GM23338 (cell line): ENCODE results near the gene ZNF165. TPM values are rescaled to one million over a fixed set of nuclear protein-coding genes. Genes with fewer than 3 reads are reported as not detected.

ENCODE experiments used
- ATAC-seq: fragments of 200-7000 bp; cut with Tn5 transposase; 3 replicates; pipeline ENCODE4 v1.9.1; 2020
- DNase-seq: peaks from one replicate; pipeline ENCODE4 v3.0.0-alpha.2; 2015; ENCODE audit warnings: low spot score
- H2AFZ ChIP-seq: fragments of 200-600 bp; sonication (generic); 2 replicates; pipeline ENCODE4 v1.8.0; 2016; ENCODE audit warnings: antibody characterized with exemption, mild to moderate bottlenecking, moderate library complexity
- H3F3A ChIP-seq: fragments of 200-600 bp; sonication (generic); replicated peaks from 2 replicates; pipeline ENCODE4 v1.8.0; 2017; ENCODE audit warnings: antibody characterized with exemption, mixed run types, low read depth
- H3K27ac ChIP-seq: fragments of 200-600 bp; sonication (generic); 2 replicates; pipeline ENCODE4 v1.6.1; 2016; ENCODE audit warnings: low read depth
- H3K27me3 ChIP-seq: fragments of 200-600 bp; sonication (generic); 2 replicates; pipeline ENCODE4 v1.8.0; 2016; ENCODE audit warnings: mild to moderate bottlenecking, mixed run types, moderate library complexity; ENCODE audit not compliant: insufficient read depth
- H3K36me3 ChIP-seq: fragments of 200-600 bp; sonication (generic); 2 replicates; pipeline ENCODE4 v1.8.0; 2016; ENCODE audit warnings: mild to moderate bottlenecking; ENCODE audit not compliant: insufficient read depth
- H3K4me1 ChIP-seq: fragments of 200-600 bp; sonication (generic); 2 replicates; pipeline ENCODE4 v1.8.0; 2016; ENCODE audit warnings: mild to moderate bottlenecking, moderate library complexity; ENCODE audit not compliant: insufficient read depth
- H3K4me2 ChIP-seq: fragments of 200-600 bp; sonication (generic); 2 replicates; pipeline ENCODE4 v1.7.1; 2017; ENCODE audit warnings: mixed run types
- H3K4me3 ChIP-seq: fragments of 200-600 bp; sonication (generic); 2 replicates; pipeline ENCODE4 v1.6.1; 2016; ENCODE audit warnings: mixed run types
- H3K79me2 ChIP-seq: fragments of 200-600 bp; sonication (generic); replicated peaks from 2 replicates; pipeline ENCODE4 v1.8.0; 2017; ENCODE audit warnings: mild to moderate bottlenecking; ENCODE audit not compliant: insufficient read depth
- H3K9me2 ChIP-seq: fragments of 200-600 bp; sonication (generic); 2 replicates; pipeline ENCODE4 v1.8.0; 2017; ENCODE audit not compliant: insufficient read depth
- H4K20me1 ChIP-seq: fragments of 200-600 bp; sonication (generic); replicated peaks from 2 replicates; pipeline ENCODE4 v1.8.0; 2017; ENCODE audit warnings: mild to moderate bottlenecking; ENCODE audit not compliant: insufficient read depth
- H3K27ac Mint-ChIP-seq: 2 replicates; pipeline ENCODE4 v1.8.0; 2020; ENCODE audit warnings: inconsistent platforms, mild to moderate bottlenecking, moderate library complexity, mixed read lengths
- H3K27me3 Mint-ChIP-seq: 3 replicates; pipeline ENCODE4 v1.8.0; 2022; ENCODE audit warnings: low read depth, mild to moderate bottlenecking, moderate library complexity, mixed read lengths, inconsistent platforms; ENCODE audit not compliant: insufficient read depth, poor library complexity
- H3K36me3 Mint-ChIP-seq: 3 replicates; pipeline ENCODE4 v1.8.0; 2021; ENCODE audit warnings: low read depth, mild to moderate bottlenecking, inconsistent platforms, moderate library complexity, mixed read lengths
- H3K4me1 Mint-ChIP-seq: 3 replicates; pipeline ENCODE4 v1.8.0; 2020; ENCODE audit warnings: mild to moderate bottlenecking, inconsistent platforms, mixed read lengths
- H3K4me3 Mint-ChIP-seq: 3 replicates; pipeline ENCODE4 v1.8.0; 2021; ENCODE audit warnings: moderate library complexity, mild to moderate bottlenecking, inconsistent platforms, mixed read lengths
- H3K9me3 Mint-ChIP-seq: 3 replicates; pipeline ENCODE4 v1.8.0; 2020; ENCODE audit warnings: moderate library complexity, mild to moderate bottlenecking, inconsistent platforms, mixed read lengths
- CREB1 ChIP-seq: fragments of 250-450 bp; sonication (Bioruptor Pico); IDR thresholded peaks from 2 replicates; pipeline ENCODE4 v1.5.0; 2020; ENCODE audit warnings: low read depth, mild to moderate bottlenecking, moderate library complexity
- CTCF ChIP-seq, 2 experiments: fragments of 200-600 bp in 1 of 2; sonication (generic) in 1 of 2; conservative IDR thresholded peaks; 2 replicates each; pipeline versions ENCODE4 v1.5.1 to v1.6.1; 2016 to 2017; ENCODE audit warnings: antibody characterized with exemption in 2 of 2, low read depth in 2 of 2, mild to moderate bottlenecking in 2 of 2, moderate library complexity in 1 of 2
- ETS1 ChIP-seq: IDR thresholded peaks from 2 replicates; pipeline ENCODE4 v1.6.1; 2016; ENCODE audit warnings: antibody characterized with exemption
- EZH2 ChIP-seq: fragments of 200-600 bp; sonication (generic); IDR thresholded peaks from one replicate; pipeline ENCODE4 v1.8.0; 2017; ENCODE audit warnings: antibody characterized with exemption, mild to moderate bottlenecking, low read depth; ENCODE audit not compliant: unreplicated experiment
- EZH2phosphoT487 ChIP-seq: fragments of 200-600 bp; sonication (generic); IDR thresholded peaks from one replicate; pipeline ENCODE4 v1.8.1; 2018; ENCODE audit warnings: antibody characterized with exemption; ENCODE audit not compliant: unreplicated experiment
- JUNB ChIP-seq: IDR thresholded peaks from one replicate; pipeline ENCODE4 v1.6.1; 2016; ENCODE audit warnings: antibody characterized with exemption; ENCODE audit not compliant: unreplicated experiment
- NANOG ChIP-seq: IDR thresholded peaks from 2 replicates; pipeline ENCODE4 v1.6.1; 2016; ENCODE audit warnings: antibody characterized with exemption, borderline replicate concordance
- STAT1 ChIP-seq: IDR thresholded peaks from one replicate; pipeline ENCODE4 v1.6.1; 2016; ENCODE audit warnings: antibody characterized with exemption; ENCODE audit not compliant: unreplicated experiment
- ZNF114 ChIP-seq: fragments of 250-450 bp; sonication (Bioruptor Pico); IDR thresholded peaks from 2 replicates; pipeline ENCODE4 v1.5.0; 2020; ENCODE audit warnings: mild to moderate bottlenecking, moderate library complexity
- ZNF331 ChIP-seq: fragments of 250-450 bp; sonication (Bioruptor Pico); IDR thresholded peaks from 2 replicates; pipeline ENCODE4 v1.5.0; 2020; ENCODE audit warnings: low read depth, mild to moderate bottlenecking, moderate library complexity
- ZNF462 ChIP-seq: fragments of 250-450 bp; sonication (Bioruptor Pico); IDR thresholded peaks from 2 replicates; pipeline ENCODE4 v1.5.0; 2020; ENCODE audit warnings: mild to moderate bottlenecking, moderate library complexity
- polyA plus RNA-seq: library from polyadenylated mRNA; unstranded; fragments of >200 nt; fragmentation: Nextera tagmentation; extraction: Ambion mirVana; gene quantifications from 2 replicates; pipeline ENCODE4 v1.2.1, GENCODE V29; 2016
- total RNA-seq: library from RNA; depleted of rRNA; stranded (reverse); fragments of >200 nt; shearing (Covaris generic); gene quantifications from 2 replicates; pipeline ENCODE4 v1.2.3, GENCODE V29; 2014

The ZNF165 gene
- total and polyA plus RNA-seq, 2 experiments from 2014 or later = 5.5 to 8.9 TPM

GRCh38 chr6:28136585-28137504, 56.5 kb downstream of the ZNF165 start (continued):
- TF ChIP-seq ZNF462 (CRISPR knock-in tag) = no peak

- Mint-ChIP-seq H3K4me3 (peak overlapping the region; percentile 96), H3K36me3 (no peaks in the 10 kb centered on the region), H3K27ac (peak overlapping the region; percentile 88; the same call in 1 of the 2 replicates), H3K4me1 (peaks cover 17% of the 10 kb centered on the region), H3K27me3 (peaks cover 17% of the 10 kb centered on the region), H3K9me3 (no peaks in the 10 kb centered on the region)
- no peak for DNase-seq
- Histone ChIP-seq H3K36me3 (no peaks in the 10 kb centered on the region), H3K4me2 (peak overlapping the region; percentile 98), H3K27me3 (peaks cover 26% of the 10 kb centered on the region), H3K4me1 (peaks cover 12% of the 10 kb centered on the region), H2AFZ (peak overlapping the region; percentile 99), H3K9me2 (no peaks in the 10 kb centered on the region), H4K20me1 (no peaks in the 10 kb centered on the region), H3K4me3 (peak overlapping the region; percentile 86), H3K79me2 (peaks cover 38% of the 10 kb centered on the region), H3K27ac (no peak overlapping the region), H3F3A (no peaks in the 10 kb centered on the region)
- no peak for ATAC-seq
- no peak for TF ChIP-seq CTCF (conservative IDR thresholded peaks at IDR 0.05; ENCODE audit: low read depth in 2 of 2)
- no peak for TF ChIP-seq ZNF331 (CRISPR knock-in tag)
- no peak for TF ChIP-seq CREB1 (CRISPR knock-in tag)
- no peak for TF ChIP-seq NANOG
- TF ChIP-seq EZH2phosphoT487 = no peak
- TF ChIP-seq JUNB = no peak
- TF ChIP-seq STAT1 = no peak
- TF ChIP-seq ETS1 = no peak
- TF ChIP-seq EZH2 = no peak
- no peak for TF ChIP-seq ZNF114 (CRISPR knock-in tag)
These were observed 57.2 kb downstream of the ZNF165 start for GRCh38 chr6:28137505-28137981.
